Natural killer cell (primary cell): Measurements from ENCODE around the gene NRXN3. TPM values are rescaled to one million over a fixed set of nuclear protein-coding genes. Genes with fewer than 3 reads are reported as not detected.

Experiments
- ATAC-seq, 3 donors: fragments of 150-1000 bp in 2 of 3; fragments of 200-7000 bp in 1 of 3; cut with Tn5 transposase; 1 replicate in 1 of 3; 2 replicates in 2 of 3; pipeline ENCODE4 v1.10.0; 2021; ENCODE audit warnings: mild to moderate bottlenecking in 2 of 3, moderate library complexity in 2 of 3
- DNase-seq, 2 donors: peaks; one replicate each; pipeline versions ENCODE4 v3.0.0 to v3.0.0-alpha.2; 2013 to 2021; ENCODE audit warnings: mixed read lengths in 1 of 2
- H3K27ac ChIP-seq: one replicate; pipeline ENCODE4 v1.5.1; 2013; ENCODE audit warnings: mild to moderate bottlenecking, low read length
- H3K27me3 ChIP-seq: one replicate; pipeline ENCODE4 v1.6.1; 2013; ENCODE audit warnings: low read length; ENCODE audit not compliant: control insufficient read depth, insufficient read depth
- H3K36me3 ChIP-seq: one replicate; pipeline ENCODE4 v1.6.1; 2013; ENCODE audit warnings: low read length; ENCODE audit not compliant: control insufficient read depth, insufficient read depth
- H3K4me1 ChIP-seq: one replicate; pipeline ENCODE4 v1.6.1; 2013; ENCODE audit warnings: low read length; ENCODE audit not compliant: control insufficient read depth, insufficient read depth
- H3K4me3 ChIP-seq: one replicate; pipeline ENCODE4 v1.5.1; 2013; ENCODE audit warnings: low read length
- H3K9me3 ChIP-seq: one replicate; pipeline ENCODE4 v1.6.1; 2013; ENCODE audit warnings: low read length; ENCODE audit not compliant: control insufficient read depth, insufficient read depth
- H3K27ac Mint-ChIP-seq, 2 donors: one replicate each; pipeline ENCODE4 v1.8.0; 2022; ENCODE audit warnings: mild to moderate bottlenecking in 2 of 2, mixed read lengths in 2 of 2, moderate library complexity in 1 of 2
- H3K27me3 Mint-ChIP-seq, 2 donors: one replicate each; pipeline ENCODE4 v1.8.0; 2022; ENCODE audit warnings: low read depth in 2 of 2, mixed read lengths in 2 of 2
- H3K36me3 Mint-ChIP-seq: one replicate; pipeline ENCODE4 v1.8.0; 2022; ENCODE audit warnings: mixed read lengths
- H3K4me1 Mint-ChIP-seq, 2 donors: one replicate each; pipeline ENCODE4 v1.8.0; 2022; ENCODE audit warnings: mixed read lengths in 2 of 2
- H3K4me3 Mint-ChIP-seq: one replicate; pipeline ENCODE4 v1.8.0; 2022; ENCODE audit warnings: mild to moderate bottlenecking, moderate library complexity, mixed read lengths
- H3K9me3 Mint-ChIP-seq, 2 donors: one replicate each; pipeline ENCODE4 v1.8.0; 2022; ENCODE audit warnings: mixed read lengths in 2 of 2
- WGBS: methylation state at CpG from one replicate; pipeline ENCODE4 v1.1.7; 2013; ENCODE audit warnings: missing lambda C conversion rate; ENCODE audit not compliant: insufficient coverage; 5-methylcytosine and 5-hydroxymethylcytosine counted together
- intact Hi-C: fragments of 100-400 bp; cut with micrococcal nuclease; formaldehyde crosslinking; loops from one replicate; pipeline ENCODE4 v1.14.2; 2022
- total RNA-seq, 4 donors: library from RNA; stranded (reverse); fragments of 120-200 nt in 1 of 4; gene quantifications; one replicate each; pipeline versions ENCODE4 v1.2.3 to v1.2.4, GENCODE V29; 2013 to 2022
- TF ChIP-seq, protein P1 (sequence below): fragments of 200-600 bp; IDR thresholded peaks from one replicate; pipeline ENCODE4 v1.8.0; 2022; ENCODE audit warnings: antibody characterized with exemption

Gene NRXN3
- total RNA-seq, 3 donors from 2014 or later (not counting 1 experiment from before 2014, with no cell fraction given), result not detected

- Mint-ChIP-seq H3K27me3 (peaks cover 13 to 30% of the 10 kb centered on the region in 2 donors), H3K9me3 (no peaks in the 10 kb centered on the region), H3K27ac (no peak overlapping the region), H3K4me1 (no peaks in the 10 kb centered on the region), H3K36me3 (no peaks in the 10 kb centered on the region), H3K4me3 (no peak overlapping the region)
- no peaks in the 10 kb centered on the region for H3K27me3 ChIP-seq
- no peaks in the 10 kb centered on the region for H3K9me3 ChIP-seq
- TF ChIP-seq, protein P1, sequence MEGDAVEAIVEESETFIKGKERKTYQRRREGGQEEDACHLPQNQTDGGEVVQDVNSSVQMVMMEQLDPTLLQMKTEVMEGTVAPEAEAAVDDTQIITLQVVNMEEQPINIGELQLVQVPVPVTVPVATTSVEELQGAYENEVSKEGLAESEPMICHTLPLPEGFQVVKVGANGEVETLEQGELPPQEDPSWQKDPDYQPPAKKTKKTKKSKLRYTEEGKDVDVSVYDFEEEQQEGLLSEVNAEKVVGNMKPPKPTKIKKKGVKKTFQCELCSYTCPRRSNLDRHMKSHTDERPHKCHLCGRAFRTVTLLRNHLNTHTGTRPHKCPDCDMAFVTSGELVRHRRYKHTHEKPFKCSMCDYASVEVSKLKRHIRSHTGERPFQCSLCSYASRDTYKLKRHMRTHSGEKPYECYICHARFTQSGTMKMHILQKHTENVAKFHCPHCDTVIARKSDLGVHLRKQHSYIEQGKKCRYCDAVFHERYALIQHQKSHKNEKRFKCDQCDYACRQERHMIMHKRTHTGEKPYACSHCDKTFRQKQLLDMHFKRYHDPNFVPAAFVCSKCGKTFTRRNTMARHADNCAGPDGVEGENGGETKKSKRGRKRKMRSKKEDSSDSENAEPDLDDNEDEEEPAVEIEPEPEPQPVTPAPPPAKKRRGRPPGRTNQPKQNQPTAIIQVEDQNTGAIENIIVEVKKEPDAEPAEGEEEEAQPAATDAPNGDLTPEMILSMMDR, result no peak
- H3K4me1 ChIP-seq, result no peaks in the 10 kb centered on the region
- intact Hi-C loops, result no loop called here
- no peaks in the 10 kb centered on the region for H3K36me3 ChIP-seq
- no peak overlapping the region for H3K4me3 ChIP-seq
- ATAC-seq, result no peak
- DNase-seq, result no peak
- no peak overlapping the region for H3K27ac ChIP-seq
- WGBS, result 93% methylated on average over 4 of the region's 7 CpGs
These were observed 157.5 kb downstream of the NRXN3 start for GRCh38 chr14:78327426-78328221.

GRCh38 chr14:78329371-78329770, 159.2 kb downstream of the NRXN3 start:
- H3K4me3 Mint-ChIP-seq, result no peak overlapping the region
- Histone ChIP-seq H3K27ac (no peak overlapping the region), H3K27me3 (no peaks in the 10 kb centered on the region), H3K9me3 (no peaks in the 10 kb centered on the region), H3K4me3 (no peak overlapping the region), H3K36me3 (no peaks in the 10 kb centered on the region), H3K4me1 (no peaks in the 10 kb centered on the region)
- no peaks in the 10 kb centered on the region for H3K36me3 Mint-ChIP-seq
- WGBS, result 100% methylated on average over 1 of the region's 1 CpG
- no peak for ATAC-seq
- H3K27me3 Mint-ChIP-seq, result peaks cover 12 to 34% of the 10 kb centered on the region in 2 donors
- H3K9me3 Mint-ChIP-seq, result peaks cover 0 to 3% of the 10 kb centered on the region in 2 donors
- DNase-seq, result no peak
- intact Hi-C loops, result no loop called here
- TF ChIP-seq, protein P1, result no peak
- H3K4me1 Mint-ChIP-seq, result no peaks in the 10 kb centered on the region
- no peak overlapping the region for H3K27ac Mint-ChIP-seq

DNA sequence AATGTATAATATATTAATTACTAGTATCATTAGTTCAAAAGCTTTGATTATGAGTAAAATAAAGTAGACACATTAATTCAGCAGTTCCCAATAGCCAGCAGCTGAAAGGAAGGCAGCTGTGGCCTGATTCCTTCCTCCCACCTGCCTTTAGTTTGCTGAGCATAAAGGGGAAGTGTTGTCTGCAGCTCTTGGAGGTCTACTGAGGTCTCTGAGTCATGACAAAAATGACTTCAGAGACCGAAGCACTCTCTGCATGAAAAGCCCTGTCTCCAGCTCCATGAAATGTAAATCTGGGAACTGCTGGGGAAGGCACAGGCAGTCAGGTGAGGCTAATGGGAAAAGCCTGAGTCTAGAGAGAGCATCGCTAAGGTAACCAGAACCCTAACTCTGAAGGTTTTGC, 165.4 kb downstream of the NRXN3 start:
- no peaks in the 10 kb centered on the region for H3K4me1 Mint-ChIP-seq
- Histone ChIP-seq H3K4me1 (no peaks in the 10 kb centered on the region), H3K4me3 (no peak overlapping the region), H3K27me3 (no peaks in the 10 kb centered on the region), H3K9me3 (no peaks in the 10 kb centered on the region), H3K27ac (no peak overlapping the region), H3K36me3 (no peaks in the 10 kb centered on the region)
- peaks cover 0 to 3% of the 10 kb centered on the region in 2 donors for H3K9me3 Mint-ChIP-seq
- TF ChIP-seq, protein P1, result no peak
- WGBS, result 64% methylated on average over 2 of the region's 2 CpGs
- intact Hi-C loops, result no loop called here
- H3K27ac Mint-ChIP-seq, result no peak overlapping the region
- no peak overlapping the region for H3K4me3 Mint-ChIP-seq
- no peak for ATAC-seq
- no peaks in the 10 kb centered on the region for H3K36me3 Mint-ChIP-seq
- no peak for DNase-seq
- peaks cover 3 to 9% of the 10 kb centered on the region in 2 donors for H3K27me3 Mint-ChIP-seq

DNA sequence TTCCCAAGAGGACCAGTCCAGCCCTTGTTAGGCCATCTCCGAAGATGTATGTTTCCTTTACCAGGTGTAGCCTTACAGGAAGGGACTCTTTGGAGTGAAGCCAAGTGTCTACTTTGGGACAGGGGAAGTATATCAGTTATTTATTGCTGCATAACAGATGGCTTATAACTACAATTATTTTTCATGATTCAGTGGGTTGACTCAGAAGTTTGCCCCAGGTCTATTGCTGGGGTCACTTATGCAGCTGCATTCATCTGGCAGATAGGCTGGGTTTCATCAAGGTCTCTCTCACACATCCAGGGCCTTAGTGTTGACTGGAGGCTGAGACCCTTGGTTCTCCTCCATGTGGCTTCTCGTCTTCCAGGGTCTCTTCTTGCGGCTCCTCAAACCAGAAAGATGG, 170.1 kb downstream of the NRXN3 start:
- WGBS, result 92% methylated on average over 3 of the region's 3 CpGs
- no peak overlapping the region for H3K27ac ChIP-seq
- no peaks in the 10 kb centered on the region for H3K27me3 Mint-ChIP-seq
- TF ChIP-seq, protein P1, result no peak
- H3K9me3 Mint-ChIP-seq, result no peaks in the 10 kb centered on the region
- H3K27ac Mint-ChIP-seq, result no peak overlapping the region
- H3K27me3 ChIP-seq, result no peaks in the 10 kb centered on the region
- H3K4me1 ChIP-seq, result no peaks in the 10 kb centered on the region
- no peak overlapping the region for H3K4me3 Mint-ChIP-seq
- no peaks in the 10 kb centered on the region for H3K36me3 Mint-ChIP-seq
- DNase-seq (no peak), ATAC-seq (no peak)
- no peaks in the 10 kb centered on the region for H3K4me1 Mint-ChIP-seq
- intact Hi-C loops, result no loop called here
- no peak overlapping the region for H3K4me3 ChIP-seq
- H3K9me3 ChIP-seq, result no peaks in the 10 kb centered on the region
- no peaks in the 10 kb centered on the region for H3K36me3 ChIP-seq
